Fibroblast of skin of abdomen (primary cell): ENCODE measurements around the gene C3orf20.
"Not testable (repeated sequence)": the region's sequence is repeated elsewhere in the genome, so short reads cannot be mapped to it uniquely, and the experiment has no call there.

ENCODE experiments used
- DNase-seq: peaks from one replicate; pipeline ENCODE4 v3.0.0-alpha.2; 2013

Gene C3orf20

DNA sequence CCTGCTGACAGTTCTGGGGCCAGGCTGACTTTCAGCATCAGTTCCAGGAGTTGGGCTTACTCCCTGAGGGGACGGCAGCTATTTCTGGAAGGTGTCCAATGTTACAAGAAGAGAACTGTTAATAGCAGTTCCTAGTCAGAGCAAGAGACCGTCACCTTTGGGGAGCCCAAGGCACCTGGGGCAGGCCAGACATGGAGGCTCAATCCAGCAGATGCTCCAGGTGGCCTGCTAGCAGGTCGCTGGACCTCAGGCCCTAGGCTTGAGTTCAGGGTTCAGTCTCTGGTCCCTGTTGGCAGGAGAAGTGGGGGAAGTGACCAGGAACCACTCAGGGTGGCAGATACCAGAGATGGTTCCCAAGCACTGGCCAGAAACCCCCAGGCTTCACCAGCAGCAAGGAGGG is 25.9 kb downstream of the C3orf20 start:
- no peak for DNase-seq

GRCh38 chr3:14701676-14702075 is 26.7 kb downstream of the C3orf20 start:
- no peak for DNase-seq

- DNase-seq = no peak
These were observed 28.3 kb downstream of the C3orf20 start for GRCh38 chr3:14703128-14703750.

DNA sequence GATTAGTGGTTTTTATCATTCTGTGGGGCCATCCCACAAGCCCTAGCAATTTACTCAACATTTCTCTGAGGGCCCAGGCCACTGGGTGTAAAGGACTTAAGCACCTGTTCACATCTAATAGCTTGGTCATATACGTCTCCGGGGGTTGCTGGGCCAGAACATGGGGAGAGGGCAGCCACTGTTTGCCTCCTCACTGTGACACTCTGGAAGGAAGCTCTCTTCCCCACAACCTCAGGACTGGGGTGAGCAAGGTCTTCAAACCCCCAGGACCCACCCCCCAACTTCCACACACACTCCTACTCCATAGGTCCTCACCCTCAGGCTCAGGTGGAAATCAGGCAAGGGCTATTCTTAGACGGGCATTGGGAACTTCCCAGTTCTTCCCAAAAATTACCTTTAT is 28.9 kb downstream of the C3orf20 start:
- no peak for DNase-seq

- no peak for DNase-seq
These were observed 31.2 kb downstream of the C3orf20 start for GRCh38 chr3:14706096-14706495.

GRCh38 chr3:14716591-14716990 is 41.6 kb downstream of the C3orf20 start:
- DNase-seq = peak; percentile 28

DNA sequence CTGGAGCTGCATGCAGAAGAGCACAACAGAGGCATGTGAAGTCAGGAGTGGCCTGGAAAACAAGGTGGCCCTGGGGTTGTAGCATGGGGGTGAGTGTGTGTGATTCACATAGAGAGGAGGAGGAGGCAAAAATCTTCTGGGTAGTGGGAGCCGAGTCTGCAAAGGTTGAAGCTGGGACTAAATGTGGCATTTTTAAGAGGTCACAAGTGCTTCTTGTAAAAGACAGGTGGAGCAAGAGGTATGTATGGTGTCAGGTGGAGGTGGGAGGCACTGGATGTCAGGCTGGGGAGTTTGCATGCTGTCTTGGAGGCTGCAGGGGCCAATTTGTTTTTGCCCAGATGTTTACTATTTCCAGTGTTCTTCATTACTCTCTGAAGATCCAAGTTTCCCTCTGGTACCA is 42.4 kb downstream of the C3orf20 start:
- no peak for DNase-seq

- DNase-seq = no peak
These were observed 43.6 kb downstream of the C3orf20 start for GRCh38 chr3:14718539-14718938.

GRCh38 chr3:14719006-14719405 is 44.1 kb downstream of the C3orf20 start:
- no peak for DNase-seq

DNA sequence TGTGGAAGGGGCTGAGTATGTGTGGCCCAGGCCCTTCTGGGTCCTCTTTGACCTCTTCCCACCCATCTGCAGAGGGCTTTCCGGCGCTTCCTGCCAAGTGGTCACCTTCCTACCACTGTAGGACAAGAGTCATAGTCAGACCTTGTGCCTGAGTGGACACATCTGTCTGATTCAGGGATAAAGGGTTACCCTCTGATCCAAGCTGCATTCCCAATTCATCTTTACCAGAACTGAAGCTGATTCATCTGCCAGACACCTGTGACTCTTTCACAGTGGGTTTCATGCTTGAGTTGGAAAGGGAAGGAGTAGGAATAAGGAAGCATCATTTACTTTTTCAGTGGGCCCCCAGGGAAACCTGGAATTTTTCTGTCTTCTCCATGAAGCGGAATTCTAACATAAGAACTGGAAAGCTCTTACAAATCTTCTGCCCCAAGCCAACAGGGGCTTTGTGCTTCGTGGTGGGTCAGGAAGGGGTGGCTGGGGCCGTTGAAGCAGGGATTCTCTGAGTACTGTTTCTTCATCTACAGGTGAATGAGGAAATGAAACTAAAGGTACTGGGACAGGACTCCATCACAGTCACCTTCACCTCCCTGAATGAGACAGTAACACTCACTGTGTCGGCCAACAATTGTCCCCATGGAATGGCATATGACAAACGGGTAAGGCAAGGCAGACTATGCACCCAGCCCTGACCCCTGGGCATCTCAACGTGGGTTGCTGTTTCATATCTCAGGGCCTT is 46.4 kb downstream of the C3orf20 start:
- no peak for DNase-seq

DNA sequence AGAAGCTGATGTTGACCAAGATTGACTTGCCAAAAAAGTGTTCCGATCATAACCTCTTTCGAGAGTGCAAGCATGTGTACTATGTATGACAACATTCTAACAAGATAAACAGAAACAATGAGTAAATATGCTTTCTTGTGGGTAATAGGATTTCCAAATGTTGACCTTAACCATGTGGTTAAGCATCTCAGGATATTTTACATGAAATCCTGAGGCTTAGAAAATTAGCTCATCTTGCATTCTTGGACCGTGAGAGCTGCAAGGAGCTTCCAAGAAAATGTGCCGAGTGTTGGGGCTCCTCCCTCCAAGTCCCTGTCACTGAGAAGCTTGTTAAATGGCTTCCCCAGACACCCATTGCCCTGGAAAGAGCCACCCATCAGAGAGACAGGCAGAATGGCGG is 50.1 kb downstream of the C3orf20 start:
- DNase-seq = peak; percentile 54

- DNase-seq = peak; percentile 41
These were observed 50.9 kb downstream of the C3orf20 start for GRCh38 chr3:14725564-14726440.

- no peak for DNase-seq
These were observed 51.5 kb downstream of the C3orf20 start for GRCh38 chr3:14726441-14726780.

DNA sequence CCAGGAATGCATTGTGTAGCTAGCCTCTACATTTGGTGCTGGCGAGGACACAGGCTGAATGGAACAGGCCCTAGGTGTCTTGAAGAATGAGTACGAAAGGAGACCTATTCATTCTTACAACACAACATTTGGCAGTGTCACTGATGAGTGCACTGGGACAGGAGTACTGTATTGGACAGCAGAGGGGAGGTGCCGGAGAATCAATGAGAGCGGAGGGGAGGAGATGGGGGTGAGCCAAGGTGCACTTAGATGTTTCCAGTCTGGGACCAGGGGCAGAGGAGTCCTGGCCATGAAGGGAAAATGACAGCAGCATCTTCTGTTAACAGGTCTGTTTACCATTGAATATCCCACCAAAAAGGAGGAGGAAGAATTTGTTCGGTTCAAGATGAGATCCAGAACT is 53.2 kb downstream of the C3orf20 start:
- no peak for DNase-seq

- DNase-seq = no peak
These were observed 55.9 kb downstream of the C3orf20 start for GRCh38 chr3:14730703-14731382.

DNA sequence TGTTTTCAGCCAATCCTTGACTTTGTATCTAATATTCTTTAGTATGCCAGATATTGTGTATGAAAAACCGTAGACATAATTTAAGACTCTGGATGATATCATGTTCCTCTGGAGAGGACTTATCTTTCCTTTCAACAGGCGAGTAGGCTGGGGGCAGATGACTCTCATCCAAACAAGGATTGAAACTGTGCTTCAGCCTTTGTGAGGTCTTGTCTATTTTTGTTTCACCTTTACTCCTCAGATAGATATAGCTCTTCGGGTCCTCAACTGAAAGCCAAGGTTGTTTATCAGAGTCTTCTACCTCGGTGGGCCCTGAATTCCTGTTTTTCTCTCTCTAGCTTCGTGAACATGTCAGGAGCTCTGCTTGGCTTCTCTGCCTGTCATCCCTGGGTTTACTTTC is 66.0 kb downstream of the C3orf20 start:
- no peak for DNase-seq

GRCh38 chr3:14741510-14741909 is 66.6 kb downstream of the C3orf20 start:
- DNase-seq = no peak

GRCh38 chr3:14744556-14744955 is 69.6 kb downstream of the C3orf20 start:
- no peak for DNase-seq

DNA sequence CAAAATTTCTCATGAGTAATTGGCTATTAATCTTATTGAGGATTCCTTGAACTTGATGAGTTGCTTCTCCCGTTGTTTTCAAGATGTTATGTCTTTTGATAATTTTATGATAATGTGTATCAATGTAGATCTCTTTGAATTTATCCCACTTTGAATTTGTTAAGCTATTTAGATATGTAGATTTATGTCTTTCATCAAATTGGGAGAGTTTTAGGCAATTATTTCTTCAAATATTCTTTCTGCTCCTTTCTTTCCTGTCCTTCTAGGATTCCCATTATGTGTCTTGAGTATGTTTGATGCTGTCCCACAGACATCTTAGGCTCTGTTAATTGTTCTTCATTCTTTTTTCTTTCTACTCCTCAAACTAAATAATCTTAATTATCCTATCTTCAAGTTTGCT is 75.7 kb downstream of the C3orf20 start:
- DNase-seq = no peak

DNA sequence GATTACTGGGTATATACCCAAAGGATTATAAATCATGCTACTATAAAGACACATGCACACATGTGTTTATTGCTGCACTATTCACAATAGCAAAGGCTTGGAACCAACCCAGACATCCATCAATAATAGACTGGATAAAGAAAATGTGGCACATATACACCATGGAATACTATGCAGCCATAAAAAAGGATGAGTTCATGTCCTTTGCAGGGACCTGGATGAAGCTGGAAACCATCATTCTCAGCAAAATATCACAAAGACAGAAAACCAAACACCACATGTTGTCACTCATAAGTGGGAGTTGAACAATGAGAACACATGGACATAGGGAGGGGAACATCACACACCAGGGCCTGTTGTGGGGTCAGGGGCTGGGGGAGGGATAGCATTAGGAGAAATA is 78.0 kb downstream of the C3orf20 start:
- DNase-seq = not testable (repeated sequence)

DNA sequence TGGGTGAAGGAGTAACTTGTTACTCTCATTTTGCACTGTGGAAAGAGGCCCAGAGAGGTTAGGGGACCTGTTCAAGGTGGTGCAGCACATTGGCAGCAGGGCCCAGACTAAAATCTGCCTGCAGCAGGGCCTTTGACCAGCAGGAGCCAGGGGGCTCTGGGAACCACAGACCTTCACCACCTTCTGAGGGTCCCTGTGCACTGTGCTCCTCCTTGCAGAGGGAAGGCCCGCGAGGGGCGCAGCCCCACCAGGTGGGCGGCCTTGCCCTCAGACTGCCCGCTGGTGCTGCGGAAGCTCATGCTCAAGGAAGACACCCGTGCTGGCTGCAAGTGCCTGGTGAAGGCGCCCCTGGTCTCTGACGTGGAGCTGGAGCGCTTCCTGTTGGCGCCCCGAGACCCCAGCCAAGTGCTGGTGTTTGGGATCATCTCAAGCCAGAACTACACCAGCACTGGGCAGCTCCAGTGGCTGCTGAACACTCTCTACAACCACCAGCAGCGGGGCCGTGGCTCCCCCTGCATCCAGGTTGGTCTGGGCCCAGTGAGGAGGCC is 82.3 kb downstream of the C3orf20 start:
- no peak for DNase-seq

DNA sequence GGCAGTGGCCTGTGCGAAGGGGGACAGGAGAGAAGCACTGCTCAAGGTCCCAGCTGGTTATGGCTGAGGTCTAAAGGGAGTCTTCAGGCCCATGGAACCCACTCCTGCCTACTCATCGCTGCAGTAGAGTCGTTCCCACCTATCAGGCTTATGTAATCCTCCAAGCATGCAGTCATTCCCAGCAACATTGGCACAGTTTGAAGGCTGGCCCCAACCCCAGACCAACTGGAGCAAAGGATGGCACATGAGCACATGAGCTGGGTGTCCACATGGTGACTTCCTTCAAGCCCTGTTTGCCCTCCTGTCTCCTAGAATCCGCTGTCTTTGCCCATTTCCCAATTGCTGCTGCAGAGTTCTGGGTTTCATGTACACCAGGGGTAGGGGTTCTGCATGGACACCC is 83.4 kb downstream of the C3orf20 start:
- no peak for DNase-seq

DNA sequence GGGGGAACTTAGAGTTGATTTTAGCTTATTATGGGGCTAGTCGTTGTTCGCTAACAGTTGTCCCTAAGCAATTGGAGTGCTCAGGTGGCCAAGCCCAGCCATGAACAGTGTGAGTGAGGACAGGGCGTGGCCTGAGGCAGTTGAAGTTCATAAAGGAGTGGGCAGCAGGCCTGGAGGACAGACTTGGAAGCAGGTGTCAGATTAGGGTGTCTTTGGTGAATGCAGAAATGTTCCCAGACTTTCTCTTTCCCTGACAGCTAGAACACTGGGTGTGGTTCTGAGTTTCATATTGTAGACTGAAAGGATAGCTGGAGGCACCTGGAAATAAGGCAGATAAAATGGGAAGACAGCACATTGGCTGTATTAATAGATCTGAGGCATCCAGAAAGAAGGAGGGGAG is 84.0 kb downstream of the C3orf20 start:
- no peak for DNase-seq
